HFFc6 (cell line): ENCODE measurements around the gene BARHL2. TPM values are rescaled to one million over a fixed set of nuclear protein-coding genes. Genes with fewer than 3 reads are reported as not detected.

Source experiments
- DNase-seq: peaks from one replicate; pipeline ENCODE4 v3.0.0-alpha.2; 2018
- H3K27ac Mint-ChIP-seq: 2 replicates; pipeline ENCODE4 v1.8.0; 2020; ENCODE audit warnings: mild to moderate bottlenecking, mixed read lengths
- H3K27me3 Mint-ChIP-seq: 2 replicates; pipeline ENCODE4 v1.8.0; 2021; ENCODE audit warnings: mild to moderate bottlenecking, moderate library complexity, mixed read lengths; ENCODE audit not compliant: insufficient read depth
- H3K36me3 Mint-ChIP-seq: 2 replicates; pipeline ENCODE4 v1.8.0; 2021; ENCODE audit warnings: low read depth, mixed read lengths
- H3K4me1 Mint-ChIP-seq: 2 replicates; pipeline ENCODE4 v1.8.0; 2020; ENCODE audit warnings: low read depth, mixed read lengths
- H3K4me3 Mint-ChIP-seq: 2 replicates; pipeline ENCODE4 v1.8.0; 2020; ENCODE audit warnings: mild to moderate bottlenecking, moderate library complexity, mixed read lengths
- H3K9me3 Mint-ChIP-seq: 2 replicates; pipeline ENCODE4 v1.8.0; 2020; ENCODE audit warnings: mild to moderate bottlenecking, mixed read lengths
- CTCF ChIP-seq: fragments of 200-600 bp; sonication (generic); IDR thresholded peaks from 2 replicates; pipeline ENCODE4 v1.5.0; 2021; ENCODE audit warnings: antibody characterized with exemption, mild to moderate bottlenecking
- total RNA-seq, 6 experiments: library from RNA; stranded (reverse); fragmentation: NEBNext Ultra II Directional; extraction: Animal tissue kit (Norgen Biotek cat#: 25700); gene quantifications; 2 replicates in 1 of 6; 3 replicates in 5 of 6; pipeline ENCODE4 v1.2.3, GENCODE V29; 2021

Gene BARHL2
- total RNA-seq, 6 experiments from 2014 or later = not detected

DNA sequence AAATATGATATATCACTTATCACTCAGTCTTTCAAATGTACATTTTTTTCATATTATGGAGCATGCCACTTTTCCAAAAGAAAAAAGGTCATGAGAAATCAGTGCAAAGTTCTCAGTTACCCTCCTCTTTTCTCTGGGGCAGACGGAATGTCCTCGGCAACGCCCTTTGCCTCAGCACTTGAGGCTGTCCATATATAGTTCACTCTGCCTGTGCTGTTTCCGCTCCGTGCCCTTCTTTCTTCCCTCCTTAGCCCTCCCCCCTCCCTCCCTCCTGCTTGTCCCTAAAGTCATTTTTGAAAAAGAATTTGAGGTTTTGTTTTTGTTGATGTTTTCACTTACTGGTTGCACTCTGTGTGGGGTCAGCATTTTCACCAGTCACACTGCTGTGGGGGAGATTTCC lies 5.4 kb downstream of the BARHL2 start:
- Mint-ChIP-seq H3K36me3 (no peaks in the 10 kb centered on the region), H3K9me3 (peaks cover 12% of the 10 kb centered on the region; the same call in 1 of the 2 replicates), H3K27ac (no peak overlapping the region), H3K4me1 (no peaks in the 10 kb centered on the region), H3K27me3 (peaks cover 71% of the 10 kb centered on the region), H3K4me3 (no peak overlapping the region)
- DNase-seq = no peak
- TF ChIP-seq CTCF = no peak

DNA sequence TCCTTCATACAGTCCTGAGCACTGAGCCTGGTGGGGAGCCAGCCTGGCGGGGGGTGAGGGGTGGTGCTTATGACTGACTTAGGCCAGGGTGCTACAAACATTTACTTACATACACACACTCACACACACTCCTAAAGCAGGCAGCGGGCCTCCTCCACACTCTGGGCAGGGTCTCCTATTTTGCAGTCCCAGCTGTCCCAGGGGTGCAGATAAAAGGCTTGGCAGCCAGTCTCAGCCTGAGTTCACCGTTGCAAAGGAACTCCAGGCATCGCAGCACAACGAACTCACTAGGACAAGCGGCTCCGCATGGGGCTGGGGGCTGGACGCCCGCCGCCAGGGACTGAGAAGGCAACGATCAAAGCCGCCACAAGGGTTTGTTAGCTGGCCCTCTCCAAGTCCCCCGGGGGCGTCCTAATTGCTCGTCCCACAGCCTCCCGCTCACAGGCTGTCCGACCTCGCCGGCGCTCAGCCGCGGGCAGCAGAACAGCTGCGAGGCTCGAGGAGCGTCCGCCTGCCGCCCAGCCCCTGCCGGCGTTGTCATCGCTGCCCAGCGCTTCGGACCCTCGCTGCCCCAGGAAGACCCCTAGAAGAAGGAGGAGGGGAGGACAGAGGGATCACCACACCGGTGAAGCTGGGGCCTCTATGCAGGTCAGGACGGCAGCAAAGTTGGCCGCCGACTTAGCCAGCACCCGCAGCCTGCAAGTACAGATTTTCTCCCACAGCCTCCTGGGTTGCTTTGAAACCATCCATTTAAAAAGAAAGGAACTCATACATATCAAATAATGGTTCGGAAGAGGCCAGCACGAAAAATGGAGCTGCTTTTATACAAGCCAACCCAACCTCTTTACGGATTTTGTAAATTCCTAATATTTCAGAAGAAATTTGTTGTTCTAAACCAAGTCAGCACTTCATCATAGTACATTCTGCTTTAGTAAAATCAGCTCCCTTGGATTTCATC lies 6.2 kb downstream of the BARHL2 start:
- no peak for DNase-seq
- peaks cover 9% of the 10 kb centered on the region; the same call in 1 of the 2 replicates for H3K9me3 Mint-ChIP-seq
- H3K27ac Mint-ChIP-seq = no peak overlapping the region

GRCh38 chr1:90709535-90709934 lies 7.6 kb downstream of the BARHL2 start:
- H3K27ac Mint-ChIP-seq = no peak overlapping the region
- no peaks in the 10 kb centered on the region for H3K4me1 Mint-ChIP-seq
- no peak for DNase-seq
- peaks cover 70% of the 10 kb centered on the region for H3K27me3 Mint-ChIP-seq
- H3K9me3 Mint-ChIP-seq = peaks cover 9% of the 10 kb centered on the region; the same call in 1 of the 2 replicates
- H3K36me3 Mint-ChIP-seq = no peaks in the 10 kb centered on the region
- no peak for TF ChIP-seq CTCF
- H3K4me3 Mint-ChIP-seq = no peak overlapping the region

More for the DNA sequence above, 6.2 kb downstream of the BARHL2 start:
- Mint-ChIP-seq H3K27me3 (peaks cover 69% of the 10 kb centered on the region), H3K36me3 (no peaks in the 10 kb centered on the region), H3K4me1 (no peaks in the 10 kb centered on the region), H3K4me3 (no peak overlapping the region)
- no peak for TF ChIP-seq CTCF

DNA sequence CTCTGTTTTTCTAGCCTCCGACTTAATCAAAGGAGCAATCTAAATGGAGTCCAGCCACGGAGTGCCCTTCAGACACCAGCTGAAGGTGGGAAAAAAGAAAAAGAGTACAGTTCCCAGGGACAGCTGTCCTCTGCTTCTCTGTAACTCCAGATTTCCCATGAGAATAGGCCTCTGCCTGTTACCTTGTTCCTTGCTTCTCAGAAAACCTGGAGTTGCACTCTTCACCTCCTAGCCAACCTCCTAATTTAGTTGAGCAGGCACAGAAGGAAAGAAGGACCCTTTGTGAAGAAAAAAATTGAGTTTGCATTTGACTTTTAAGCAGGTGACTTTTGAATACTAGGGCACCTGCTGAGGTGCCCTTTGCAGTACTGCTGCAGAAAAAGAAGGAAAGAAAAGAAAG lies 8.3 kb downstream of the BARHL2 start:
- H3K4me1 Mint-ChIP-seq = no peaks in the 10 kb centered on the region
- no peak for TF ChIP-seq CTCF
- H3K36me3 Mint-ChIP-seq = no peaks in the 10 kb centered on the region
- DNase-seq = no peak
- no peak overlapping the region for H3K4me3 Mint-ChIP-seq
- peaks cover 62% of the 10 kb centered on the region for H3K27me3 Mint-ChIP-seq
- H3K9me3 Mint-ChIP-seq = peaks cover 9% of the 10 kb centered on the region; the same call in 1 of the 2 replicates
- H3K27ac Mint-ChIP-seq = no peak overlapping the region

GRCh38 chr1:90708236-90708786 lies 8.8 kb downstream of the BARHL2 start:
- H3K4me3 Mint-ChIP-seq = no peak overlapping the region
- H3K4me1 Mint-ChIP-seq = no peaks in the 10 kb centered on the region
- peaks cover 9% of the 10 kb centered on the region; the same call in 1 of the 2 replicates for H3K9me3 Mint-ChIP-seq
- H3K36me3 Mint-ChIP-seq = no peaks in the 10 kb centered on the region
- no peak for TF ChIP-seq CTCF
- no peak for DNase-seq
- H3K27me3 Mint-ChIP-seq = peaks cover 58% of the 10 kb centered on the region
- H3K27ac Mint-ChIP-seq = no peak overlapping the region
